HG02840 (cell line): ENCODE results near the gene DNAJC16.
"Not testable (repeated sequence)": the region's sequence is repeated elsewhere in the genome, so short reads cannot be mapped to it uniquely, and the experiment has no call there.

Experiments
- ATAC-seq: cut with Tn5 transposase; IDR thresholded peaks from one replicate; pipeline ENCODE4 v1.9.1; 2021; ENCODE audit warnings: mild to moderate bottlenecking, moderate library complexity, moderate number of reproducible peaks; ENCODE audit not compliant: unreplicated experiment, low FRiP score

DNAJC16 gene

DNA sequence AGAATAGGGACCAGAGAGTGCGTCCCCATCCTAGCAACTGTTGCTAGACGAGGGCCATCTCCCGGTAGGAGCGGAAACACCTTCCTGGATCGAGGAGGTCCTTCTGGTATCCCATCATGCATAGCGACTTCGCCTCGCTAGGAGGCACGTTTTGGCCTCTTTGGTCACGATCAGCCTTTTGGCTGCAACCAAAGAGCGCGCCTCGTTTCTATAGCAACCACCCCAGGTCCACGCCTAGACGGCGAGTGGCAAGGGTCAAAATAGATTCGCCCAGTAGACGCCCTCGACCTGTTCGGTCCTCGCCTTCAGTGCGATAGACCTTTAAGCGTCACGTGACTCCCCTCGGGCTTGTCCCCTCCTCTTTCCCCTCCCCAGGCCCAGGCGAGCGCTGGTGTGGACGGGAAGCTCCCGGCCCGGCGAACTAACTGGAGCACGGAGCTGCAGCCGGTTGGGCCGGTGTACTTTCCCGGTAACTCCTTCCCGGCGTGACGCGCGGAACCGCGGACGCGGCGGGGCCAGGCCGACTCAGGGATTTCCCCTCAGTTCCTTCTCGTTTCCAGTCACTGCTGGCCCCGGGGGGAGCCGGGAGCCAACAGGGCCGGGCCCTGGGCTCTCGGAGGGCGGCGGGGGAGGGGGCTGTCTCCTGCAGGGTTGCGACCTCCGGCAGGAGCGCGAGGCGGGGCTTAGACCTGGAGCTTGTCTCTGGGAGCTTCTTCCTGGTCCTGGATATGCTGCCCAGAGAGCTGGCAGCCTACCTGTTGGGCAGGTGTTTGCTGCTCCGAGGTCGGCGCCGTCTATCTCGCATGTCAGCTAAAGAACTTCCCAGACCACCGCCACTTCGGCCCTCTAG lies at the start of gene DNAJC16:
TSS of gene DNAJC16 (plus strand) at position 359 of the 850 bp plus-strand sequence. CDS start 2,258 bp downstream, outside the sequence.
- ATAC-seq, result peak; percentile 73

DNA sequence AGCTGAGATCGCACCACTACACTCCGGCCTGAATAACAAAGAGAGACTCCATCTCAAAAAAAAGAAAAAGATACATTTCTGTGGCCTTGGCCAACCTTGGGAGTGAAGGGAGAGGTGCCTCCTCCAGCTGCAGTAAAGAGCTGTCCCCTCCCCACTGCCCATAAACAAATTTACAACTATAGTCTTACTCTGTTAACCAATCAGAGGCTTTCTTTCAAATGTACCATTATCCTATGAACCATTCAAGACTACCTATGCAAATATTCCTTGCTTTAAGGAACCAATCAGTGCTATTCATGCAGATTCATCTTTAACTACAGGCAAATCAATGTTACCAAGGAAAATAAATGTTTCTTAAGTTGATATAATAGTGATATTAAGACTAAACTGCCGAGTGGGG lies 49.7 kb upstream of the DNAJC16 start:
- ATAC-seq, result no peak

DNA sequence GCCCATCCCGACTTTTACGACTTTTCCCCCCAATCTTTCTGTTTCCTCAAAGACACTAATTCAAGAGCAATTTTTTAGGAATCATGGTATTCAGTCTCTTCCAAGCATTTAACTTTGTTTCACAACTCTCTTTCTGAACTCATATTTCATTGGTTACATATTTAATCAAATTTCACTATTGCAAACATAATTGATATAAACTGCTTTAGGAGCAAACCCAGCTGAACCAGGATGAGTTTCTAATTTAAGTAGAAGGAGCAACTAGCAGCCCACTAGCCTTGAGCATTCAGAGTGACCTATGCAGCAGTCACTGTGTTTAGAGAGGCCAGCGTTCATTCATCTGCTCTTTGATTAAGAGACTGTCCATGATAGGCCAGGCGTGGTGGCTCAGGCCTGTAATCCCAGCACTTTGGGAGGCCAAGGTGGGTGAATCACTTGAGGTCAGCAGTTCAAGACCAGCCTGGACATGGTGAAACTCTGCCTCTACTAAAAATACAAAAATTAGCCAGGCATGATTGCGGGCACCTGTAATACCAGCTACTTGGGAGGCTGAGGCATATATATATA lies 48.9 kb upstream of the DNAJC16 start:
- ATAC-seq, result no peak

DNA sequence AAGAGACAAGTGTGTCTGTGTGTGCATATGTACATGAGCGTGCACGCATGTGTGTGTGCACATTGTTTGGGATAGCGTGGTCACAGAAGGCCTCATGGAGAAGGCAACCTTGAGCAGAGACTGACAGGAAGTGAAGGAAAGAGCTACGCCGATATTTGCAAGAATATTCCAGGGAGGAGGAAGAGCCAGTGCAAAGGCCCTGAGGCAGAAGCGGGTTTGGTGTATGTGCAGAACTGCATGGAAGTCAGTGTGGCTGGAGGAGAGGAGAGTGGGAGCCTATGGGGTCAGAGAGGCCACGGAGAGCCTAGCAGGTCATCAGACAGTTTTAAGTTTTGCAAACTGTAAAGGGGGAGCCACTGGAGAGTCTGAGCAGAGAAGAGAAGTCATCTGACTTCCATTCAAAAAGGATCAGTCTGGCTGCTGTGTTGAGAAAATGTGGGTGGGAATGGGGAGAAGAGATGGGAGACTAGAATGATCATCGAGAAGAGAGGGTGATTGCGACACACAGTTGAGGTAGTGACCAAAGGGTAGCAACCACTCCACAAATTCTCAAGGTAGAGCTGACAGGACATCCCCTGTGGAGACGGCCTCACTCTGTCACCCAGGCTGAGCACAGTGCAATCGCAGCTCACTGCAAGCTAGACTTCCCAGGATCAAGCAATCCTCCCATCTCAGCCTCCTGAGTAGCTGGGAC lies 46.8 kb upstream of the DNAJC16 start:
- no peak for ATAC-seq

DNA sequence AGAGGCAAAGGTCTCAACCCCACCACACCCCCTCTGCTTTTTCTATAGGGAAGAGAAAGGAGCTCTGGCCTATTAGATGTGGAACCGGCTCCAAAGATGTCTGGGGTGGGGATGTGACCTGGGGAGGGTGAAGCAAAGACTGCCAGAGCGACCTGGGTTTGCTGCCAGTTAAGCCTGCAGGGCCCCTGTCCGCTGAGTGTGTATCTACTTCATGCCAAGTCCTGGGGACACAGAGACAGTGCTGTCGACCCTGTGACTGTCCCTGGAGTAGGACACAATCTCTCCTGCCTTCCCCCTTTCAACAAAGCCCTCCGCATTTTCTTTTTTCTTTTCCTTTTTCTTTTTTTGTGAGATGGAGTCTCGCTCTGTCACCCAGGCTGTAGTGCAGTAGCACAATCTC lies 44.2 kb upstream of the DNAJC16 start:
- not testable (repeated sequence) for ATAC-seq

DNA sequence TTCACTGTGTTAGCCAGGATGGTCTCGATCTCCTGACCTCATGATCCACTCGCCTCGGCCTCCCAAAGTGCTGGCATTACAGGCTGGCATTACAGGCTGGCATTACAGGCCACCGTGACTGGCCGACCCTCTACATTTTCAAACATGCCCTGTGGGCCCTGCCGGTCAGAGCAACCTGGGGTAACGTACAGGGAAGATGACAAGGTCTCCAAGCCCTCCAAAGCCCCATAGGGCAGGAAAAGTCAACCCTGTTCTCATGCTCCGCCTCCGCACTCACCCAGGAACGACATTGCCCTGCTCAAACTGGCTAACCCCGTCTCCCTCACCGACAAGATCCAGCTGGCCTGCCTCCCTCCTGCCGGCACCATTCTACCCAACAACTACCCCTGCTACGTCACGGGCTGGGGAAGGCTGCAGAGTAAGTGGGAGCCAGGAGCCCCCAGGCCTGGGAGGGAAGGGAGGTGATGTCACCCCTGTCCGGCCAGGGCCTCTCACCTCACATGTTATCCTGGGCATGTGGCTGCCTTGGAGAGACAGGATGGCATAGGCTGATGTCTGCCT lies 43.6 kb upstream of the DNAJC16 start:
- not testable (repeated sequence) for ATAC-seq

DNA sequence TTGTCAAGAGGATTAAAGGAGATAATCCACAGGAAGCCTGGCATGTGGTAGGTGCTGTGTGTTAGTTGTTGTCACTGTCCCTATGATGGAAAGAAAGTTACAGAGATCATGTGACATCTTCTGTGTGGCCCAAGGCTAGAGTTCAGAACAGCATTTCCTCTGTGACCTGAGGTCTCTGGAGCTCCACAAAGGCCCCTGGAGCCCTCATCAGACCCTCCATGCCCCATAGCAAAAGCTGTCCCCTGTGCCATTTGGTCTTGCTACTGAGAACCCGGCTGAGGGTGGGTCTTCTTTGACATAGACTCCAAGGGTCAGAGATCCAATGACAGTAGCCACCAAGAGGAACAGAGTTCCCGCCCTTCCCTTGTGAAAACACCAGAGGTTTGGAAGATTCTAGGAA lies 42.7 kb upstream of the DNAJC16 start:
- ATAC-seq, result no peak

DNA sequence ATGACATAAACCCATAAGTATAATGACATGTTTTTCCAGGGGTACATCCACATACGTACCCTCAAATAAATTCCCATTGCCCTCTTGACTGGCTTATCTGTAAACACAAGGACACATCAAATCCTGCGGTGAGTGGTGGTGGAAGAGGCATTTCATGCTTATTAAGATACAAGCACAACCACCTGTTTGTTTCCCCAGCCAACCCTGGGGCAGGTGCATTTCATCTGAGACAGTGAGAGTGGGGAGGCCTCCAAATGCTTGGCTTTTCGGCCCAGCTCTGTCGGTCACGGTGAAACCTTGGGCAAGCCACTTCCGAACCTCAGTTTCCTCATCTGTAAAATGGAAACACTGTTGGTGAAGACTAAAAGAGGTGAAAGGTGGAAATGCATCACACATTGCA lies 42.2 kb upstream of the DNAJC16 start:
- not testable (repeated sequence) for ATAC-seq

DNA sequence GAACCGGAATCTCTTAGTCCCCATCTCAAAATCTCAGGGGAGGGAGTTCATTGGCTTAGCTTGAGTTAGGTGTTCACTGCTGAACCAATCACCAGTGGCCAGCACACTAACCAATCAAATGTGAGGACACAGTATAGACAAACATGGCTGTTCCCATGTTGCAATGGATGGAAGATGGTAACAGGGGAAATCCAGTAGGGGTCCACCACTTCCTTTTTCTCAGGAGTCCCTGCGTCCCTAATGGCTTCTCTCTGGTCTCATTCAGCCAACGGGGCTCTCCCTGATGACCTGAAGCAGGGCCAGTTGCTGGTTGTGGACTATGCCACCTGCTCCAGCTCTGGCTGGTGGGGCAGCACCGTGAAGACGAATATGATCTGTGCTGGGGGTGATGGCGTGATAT lies 41.0 kb upstream of the DNAJC16 start:
- ATAC-seq, result no peak

DNA sequence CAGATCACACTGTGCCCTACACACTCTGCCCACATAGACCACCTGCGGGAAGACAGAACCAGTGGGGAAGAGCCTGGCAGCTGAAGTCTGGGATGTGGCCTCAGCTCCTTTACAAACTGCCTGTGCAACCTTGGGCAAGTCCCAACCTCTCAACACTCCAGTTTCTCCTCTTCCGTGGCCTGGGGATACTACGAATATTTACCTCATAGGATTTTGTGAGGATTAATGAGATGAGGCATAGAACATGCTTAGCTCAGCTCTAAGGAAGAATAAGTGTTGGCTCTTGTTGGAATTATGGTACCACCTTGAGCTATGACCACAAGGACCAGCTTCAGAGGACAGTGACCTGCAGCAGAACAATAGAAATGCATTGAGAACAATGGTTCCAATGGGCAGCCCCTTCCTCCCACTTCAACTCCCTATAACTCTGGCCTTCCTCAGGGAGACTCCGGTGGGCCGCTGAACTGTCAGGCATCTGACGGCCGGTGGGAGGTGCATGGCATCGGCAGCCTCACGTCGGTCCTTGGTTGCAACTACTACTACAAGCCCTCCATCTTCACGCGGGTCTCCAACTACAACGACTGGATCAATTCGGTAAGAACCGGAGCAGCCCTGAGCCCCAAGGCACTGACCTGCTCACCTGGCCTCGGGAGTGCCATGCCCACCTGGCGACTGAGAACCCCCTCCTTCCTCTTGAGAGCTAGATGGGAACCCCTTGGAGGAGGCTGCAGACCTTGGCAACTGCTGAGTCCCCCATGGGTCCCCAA lies 39.6 kb upstream of the DNAJC16 start:
- not testable (repeated sequence) for ATAC-seq

DNA sequence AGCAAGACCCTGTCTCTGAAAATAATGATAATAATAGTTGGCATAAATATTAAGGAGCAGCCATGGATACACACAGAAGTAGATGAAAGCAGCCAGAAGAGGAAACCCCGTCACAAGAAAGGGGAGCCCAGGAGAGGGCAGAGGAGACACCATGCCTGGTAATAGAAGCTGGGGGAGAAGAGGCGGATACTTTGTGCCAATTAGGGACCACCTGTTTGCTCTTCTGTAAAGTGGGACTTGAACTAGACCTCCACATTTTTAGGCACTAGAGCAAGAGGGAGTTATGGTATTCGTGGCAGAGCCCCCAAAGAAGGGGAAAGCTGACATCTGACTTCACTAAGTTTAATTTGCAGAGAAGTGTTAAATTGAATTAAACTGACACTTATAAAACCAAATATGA lies 38.3 kb upstream of the DNAJC16 start:
- no peak for ATAC-seq

DNA sequence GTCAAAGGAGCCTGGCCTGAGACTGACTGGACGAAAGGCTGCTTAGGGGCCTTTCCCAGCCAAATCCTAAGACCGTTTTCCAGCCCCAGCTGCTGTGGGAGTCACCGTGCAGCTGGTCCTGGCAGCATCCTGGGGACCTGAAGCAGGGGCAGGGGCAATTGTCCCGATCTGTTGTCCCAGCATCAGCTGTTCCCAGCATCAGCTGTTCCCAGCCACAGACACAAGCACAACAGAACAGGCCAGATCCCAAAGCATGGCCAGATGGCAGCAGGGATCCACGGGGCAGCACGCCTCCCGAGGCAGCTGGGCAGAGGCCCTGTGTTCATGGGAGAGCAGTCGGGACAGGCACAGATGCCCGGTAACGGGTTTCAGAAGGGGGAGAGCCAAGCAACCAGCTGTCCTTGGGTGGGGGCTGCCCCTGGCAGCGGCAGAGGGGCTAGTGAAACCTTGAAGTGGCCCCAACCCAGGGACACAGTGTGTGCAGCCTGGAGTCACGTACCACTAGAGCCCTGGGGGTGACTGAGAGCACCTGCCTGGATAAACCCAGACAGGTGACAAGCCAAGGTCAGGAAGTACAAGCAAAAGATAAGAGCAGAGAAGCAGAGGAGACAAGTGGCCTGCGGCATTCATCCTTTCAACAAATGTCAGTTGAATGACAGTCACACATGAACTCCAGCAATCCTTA lies 37.5 kb upstream of the DNAJC16 start:
- no peak for ATAC-seq

DNA sequence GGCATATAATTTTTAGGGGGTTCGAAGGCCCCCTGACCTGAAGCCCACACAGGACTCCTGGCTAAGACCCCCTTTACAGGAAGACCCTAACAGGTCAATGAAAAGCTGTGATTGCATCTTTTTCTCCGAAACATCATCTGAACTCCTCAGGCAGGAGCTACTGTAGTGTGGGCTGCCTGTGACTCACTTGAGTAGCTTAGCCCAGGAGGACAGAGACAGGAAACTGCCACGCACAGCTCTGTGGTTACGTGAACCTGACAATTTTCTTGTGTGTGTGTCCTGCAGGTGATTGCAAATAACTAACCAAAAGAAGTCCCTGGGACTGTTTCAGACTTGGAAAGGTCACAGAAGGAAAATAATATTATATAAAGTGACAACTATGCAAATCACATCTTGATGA lies 35.6 kb upstream of the DNAJC16 start:
- ATAC-seq, result not testable (repeated sequence)

DNA sequence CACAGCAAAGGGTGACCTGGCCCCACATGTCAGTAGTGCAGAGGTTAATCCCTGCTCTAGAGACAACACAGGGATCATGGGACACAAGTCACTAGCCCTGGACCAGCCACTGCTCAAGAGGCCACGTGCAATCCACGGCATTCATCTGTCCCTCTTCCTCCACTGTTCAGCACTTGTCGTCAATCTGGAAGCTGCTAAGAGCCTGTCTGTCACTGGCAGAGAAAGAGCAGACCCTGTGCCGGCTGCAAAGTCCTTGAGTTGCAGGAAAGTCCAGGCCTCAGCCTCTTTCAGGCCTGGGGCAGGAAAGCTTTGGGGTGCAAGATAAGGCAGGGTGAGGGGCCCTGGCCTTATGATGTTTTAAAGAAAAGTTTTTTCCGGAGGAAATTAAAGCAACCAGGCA lies 34.1 kb upstream of the DNAJC16 start:
- ATAC-seq, result no peak

DNA sequence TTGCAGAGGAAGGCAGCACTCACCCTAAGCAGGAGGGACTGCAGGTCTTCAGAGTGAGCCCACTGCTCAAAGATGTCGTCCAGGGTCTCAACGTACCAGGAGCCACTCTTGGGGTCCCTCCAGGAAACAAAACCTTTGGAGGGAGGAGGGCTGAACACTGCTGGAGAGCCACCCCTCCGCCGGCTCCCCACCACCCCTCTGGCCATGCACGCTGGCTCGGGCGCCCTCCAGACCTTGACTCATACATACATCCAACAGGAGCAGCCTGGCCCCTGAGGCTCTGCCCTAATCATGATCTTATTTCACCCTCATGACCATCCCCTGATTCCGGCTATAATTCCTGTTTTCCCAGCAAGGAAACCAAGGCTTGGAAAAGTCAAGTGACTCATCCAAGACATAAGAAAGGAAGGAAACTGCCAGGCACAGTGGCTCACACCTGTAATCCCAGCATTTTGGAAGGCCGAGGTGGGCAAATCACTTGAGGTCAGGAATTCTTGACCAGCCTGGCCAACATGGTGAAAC lies 32.7 kb upstream of the DNAJC16 start:
- no peak for ATAC-seq

DNA sequence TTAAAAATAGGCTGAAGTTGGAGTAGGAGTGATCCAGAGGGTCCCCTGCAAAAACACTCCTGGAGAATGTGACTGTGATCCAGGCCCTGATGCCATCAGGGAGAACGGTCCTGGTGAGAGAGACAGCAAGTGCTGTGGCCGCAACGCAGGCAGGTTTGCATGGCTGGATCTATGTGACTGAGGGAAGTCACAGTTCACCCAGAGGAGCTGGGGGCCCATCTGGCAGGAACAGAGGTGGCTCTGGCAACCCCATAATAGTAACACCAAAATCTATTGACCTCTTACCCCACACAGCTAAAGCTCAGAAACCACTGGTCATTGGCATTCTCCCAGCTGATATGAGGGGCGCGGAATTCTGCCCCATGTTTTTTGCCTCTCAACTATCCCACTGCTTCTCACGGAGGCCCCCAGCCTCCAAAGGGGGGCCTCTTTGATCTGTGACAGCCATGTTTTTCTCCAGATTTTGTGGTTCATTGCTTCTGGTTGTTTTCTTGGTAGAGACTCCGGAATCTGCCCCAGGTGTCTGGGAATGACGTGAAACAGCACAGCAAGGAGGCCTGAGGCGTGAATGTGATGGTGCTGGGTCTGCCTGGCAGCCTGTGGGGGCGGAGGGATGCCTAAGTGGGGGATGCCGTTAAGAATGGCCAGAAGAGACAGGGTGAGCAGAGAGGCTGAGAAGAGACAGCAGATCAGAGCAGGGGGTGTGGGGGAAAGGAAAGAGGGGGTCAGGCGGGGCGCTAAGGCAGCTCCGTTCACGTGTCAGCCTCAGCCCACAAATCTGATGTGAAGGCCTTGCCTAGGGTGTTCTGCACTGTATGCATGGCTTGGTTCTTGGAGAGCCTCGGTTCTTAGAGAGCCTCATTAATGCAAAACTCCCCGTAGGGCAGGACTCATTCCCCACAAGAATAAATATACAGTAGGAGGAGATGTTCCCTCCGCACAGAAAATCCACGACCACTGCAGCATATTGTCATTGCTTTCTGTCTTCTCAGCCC lies 26.2 kb upstream of the DNAJC16 start:
- no peak for ATAC-seq

DNA sequence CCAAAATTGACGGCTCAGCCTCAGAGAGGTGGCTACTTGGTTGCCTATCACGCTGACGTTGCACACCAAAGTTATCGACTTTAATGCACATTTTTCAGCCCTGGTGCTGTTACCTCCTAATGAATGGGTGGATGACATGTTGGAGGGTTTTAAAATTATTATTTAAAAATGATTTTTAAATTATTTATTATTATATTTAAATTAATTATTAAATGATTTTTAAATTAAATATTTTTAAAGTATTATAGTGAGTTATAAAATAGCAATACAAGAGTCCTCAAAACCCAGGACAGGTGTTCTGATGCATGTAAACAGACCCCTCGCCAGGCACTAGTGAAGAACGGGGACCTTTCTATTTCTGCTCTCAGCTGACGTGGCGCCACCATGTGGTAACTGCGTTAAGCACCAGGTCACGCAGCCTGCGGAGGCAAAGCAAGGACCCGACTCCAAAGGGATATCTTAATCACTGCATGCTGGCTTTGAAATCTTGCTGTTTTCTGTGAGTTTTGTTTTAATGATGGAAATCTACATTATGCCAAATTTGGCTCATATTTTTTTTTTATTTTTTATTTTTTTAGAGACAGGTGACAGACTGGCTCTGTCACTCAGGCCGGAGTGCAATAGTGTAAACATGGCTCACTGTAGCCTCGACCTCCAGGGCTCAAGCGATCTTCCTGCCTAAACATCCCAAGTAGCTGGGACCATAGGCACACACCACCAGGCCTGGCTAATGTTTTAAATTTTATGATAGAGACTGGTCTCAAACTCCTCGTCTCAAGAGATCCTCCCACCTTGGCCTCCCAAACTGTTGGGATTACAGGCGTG lies 25.2 kb upstream of the DNAJC16 start:
- ATAC-seq, result no peak

DNA sequence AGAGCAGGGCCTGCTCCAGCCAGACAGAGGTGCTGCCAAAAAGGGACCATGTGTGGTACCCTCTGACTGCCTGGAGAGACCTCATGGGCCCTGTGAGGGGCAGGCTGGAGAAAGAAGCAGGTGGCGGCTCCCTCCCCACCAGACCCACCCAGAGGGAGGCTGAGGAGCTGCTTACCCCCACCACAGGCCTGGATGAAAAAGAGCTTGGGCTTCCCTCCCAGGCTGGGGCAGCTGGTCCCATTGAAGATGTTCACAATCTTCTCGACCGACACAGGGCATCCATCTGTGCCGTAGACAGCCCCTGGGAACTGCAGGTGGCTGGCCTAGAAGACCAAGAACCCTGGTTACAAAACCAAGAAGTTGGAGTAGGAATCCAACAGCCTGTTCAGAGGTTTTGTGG lies 22.2 kb upstream of the DNAJC16 start:
- ATAC-seq, result no peak
